ENCODE data around the gene C15orf40.

The C15orf40 gene

GRCh38 chr15:82992436-82992998 is 18.9 kb downstream of the C15orf40 start:
- no peak for DNase-seq

DNA sequence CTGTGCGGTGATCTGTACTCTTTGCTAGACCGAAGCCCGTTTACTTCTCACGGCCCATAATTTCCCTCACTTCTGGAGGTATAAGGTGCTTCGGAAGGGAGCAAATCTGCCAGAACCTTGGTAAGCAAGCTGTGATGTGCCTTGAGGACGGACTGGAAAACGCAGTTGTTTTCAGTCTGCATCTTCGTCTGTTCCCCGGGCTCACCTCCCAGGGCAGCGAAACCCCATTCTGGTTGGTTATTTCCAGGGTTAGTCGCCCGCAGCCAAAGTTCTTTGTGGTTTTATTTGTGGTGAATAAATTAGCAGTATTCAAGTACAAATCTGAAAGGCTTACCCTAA is 25.0 kb downstream of the C15orf40 start:
- no peak for DNase-seq

GRCh38 chr15:82985688-82986441 is 25.6 kb downstream of the C15orf40 start, which contains the start of gene RAMAC:
Gene RAMAC (plus strand): TSS chr15:82986210. CDS start chr15:82989019, 2,809 bp downstream.
- peak; percentile 93 for DNase-seq

DNA sequence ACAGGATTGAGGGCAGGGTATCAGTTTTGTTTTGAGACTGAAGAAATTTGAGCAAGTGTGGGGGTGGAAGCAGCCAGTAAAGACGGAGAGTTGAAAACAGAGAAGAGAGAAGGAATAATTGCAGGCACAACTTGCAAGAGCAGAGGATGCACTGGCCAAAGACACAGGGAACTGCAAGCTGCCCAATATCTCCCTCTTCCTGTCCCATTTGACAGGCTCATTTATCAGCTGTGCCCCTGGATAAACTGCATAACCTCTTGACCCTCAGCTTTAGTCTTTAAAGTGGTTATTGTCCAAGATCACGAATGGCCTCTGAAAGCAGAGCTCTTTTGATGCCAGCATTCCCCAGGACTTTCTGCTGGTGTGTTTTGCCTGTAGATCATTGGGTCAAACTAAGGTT is 30.5 kb downstream of the C15orf40 start:
- DNase-seq, result no peak

GRCh38 chr15:82979726-82980125 is 31.7 kb downstream of the C15orf40 start:
- DNase-seq, result no peak

DNA sequence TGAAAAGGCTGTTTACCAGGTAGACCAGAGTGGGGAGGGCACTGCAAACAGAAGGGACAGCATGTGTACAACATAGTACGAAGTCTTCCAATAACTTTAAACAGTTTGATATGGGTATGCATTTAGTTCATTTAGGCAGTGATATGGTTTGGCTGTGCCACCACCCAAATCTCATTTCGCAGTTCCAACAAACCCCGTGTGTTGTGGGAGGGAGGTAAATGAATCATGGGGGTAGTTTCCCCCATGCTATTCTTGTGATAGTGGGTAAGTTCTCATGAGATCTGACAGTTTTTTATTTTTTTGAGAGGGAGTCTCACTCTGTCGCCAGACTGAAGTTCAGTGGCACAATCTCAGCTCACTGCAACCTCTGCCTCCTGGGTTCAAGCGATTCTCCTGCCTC is 33.0 kb downstream of the C15orf40 start:
- DNase-seq, result no peak

DNA sequence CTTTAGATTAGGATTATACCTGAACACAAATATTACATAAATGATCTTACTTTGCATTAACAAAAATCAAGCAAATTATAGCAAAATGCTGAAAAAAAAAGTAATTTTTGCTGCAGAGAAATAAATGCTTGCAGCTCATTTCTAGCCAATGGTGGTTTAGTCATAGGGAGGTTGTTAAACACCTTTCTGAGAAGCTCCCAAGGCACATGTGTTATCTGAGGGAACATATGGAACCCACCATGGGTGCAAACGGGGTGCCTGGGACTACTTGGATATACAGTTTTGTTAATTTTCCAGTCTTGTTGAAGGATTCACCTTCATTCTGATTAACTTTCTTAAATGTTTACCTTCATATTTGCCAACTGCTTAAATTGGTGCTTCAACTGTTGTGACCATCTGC is 34.4 kb downstream of the C15orf40 start:
- no peak for DNase-seq

DNA sequence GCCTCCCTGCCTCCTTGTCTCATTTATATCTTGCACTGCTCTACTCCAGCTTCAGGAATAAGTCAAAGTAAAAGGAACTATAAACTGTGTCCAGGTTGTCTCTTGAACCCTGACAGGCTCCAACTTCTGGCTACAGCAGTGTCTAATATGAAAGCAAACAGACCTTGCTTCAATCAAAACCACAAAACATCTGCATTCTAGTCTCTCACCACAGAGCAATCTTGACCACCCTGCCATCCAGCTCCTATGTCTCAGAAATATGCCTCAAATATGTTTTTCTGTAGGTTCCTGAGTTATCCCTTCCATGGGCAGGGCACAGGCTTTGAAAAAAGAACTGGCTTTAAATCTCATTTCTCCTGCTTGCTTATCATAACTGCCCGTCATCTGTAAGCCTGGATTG is 38.4 kb downstream of the C15orf40 start:
- no peak for DNase-seq

GRCh38 chr15:82971218-82971984 is 40.0 kb downstream of the C15orf40 start:
- DNase-seq, result no peak

DNA sequence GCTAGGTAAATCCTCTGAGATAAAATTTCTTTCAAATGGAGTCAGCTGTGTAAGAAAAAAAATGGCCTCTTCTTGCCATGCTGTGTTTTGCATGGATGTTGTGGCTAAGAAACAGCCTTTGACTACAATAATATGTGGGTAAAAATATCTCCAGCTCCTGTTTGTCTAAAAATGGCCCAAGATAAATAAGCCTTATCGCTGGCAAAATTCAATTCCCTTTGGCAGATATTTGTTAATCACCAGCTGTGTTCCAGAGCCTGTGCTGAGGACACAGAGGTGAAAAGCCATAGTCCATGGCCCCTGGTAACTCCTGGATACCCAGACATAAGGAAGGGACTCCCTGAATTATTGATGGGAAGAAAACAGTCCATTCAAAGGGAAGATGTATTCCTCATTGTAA is 40.7 kb downstream of the C15orf40 start:
- DNase-seq, result no peak

DNA sequence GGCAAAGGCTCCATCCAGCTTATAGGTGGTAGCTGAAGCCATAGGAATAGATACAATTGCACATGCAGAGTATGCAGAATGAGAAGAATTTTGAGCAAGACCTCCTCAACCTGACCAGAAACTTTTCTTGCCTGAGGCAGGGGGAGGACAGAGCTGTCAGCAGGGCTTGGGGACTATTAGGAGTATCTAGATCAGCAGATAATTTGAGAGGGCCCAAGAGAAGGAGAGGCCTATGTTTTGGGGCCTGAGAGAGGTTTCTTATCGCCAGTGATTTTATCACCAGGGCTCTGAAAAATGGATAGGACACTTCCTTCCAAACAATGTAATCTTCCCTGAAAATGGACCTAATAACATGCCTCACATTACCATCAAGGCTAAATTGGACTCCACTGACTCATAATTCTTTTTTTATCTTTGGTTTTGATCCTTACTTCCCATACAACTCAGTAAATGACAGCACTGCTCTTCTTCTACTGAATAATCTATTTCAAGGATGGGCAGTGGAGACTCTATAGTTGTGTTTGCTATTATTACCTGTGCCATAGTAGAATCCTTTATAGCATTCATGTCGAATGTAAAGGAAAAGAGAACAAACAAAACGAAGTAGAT is 41.3 kb downstream of the C15orf40 start:
- no peak for DNase-seq

GRCh38 chr15:82969353-82969752 is 42.1 kb downstream of the C15orf40 start:
- DNase-seq, result no peak

DNA sequence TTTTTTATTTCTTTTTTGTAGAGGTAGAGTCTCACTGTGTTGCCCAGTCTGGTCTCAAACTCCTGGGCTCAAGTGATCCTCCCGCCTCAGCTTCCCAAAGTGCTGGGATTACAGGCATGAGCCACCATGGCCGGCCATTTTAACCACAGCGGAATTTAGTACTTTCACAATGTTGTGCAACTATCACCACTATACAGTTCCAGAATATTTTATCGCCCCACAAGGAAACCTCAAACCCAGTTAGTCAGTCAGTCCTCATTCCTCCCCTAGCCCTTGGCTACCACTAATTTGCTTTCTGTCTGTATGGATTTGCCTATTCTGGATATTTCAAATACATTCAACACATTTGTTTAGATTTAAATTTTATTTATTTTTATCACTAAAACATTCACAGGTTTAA is 43.4 kb downstream of the C15orf40 start:
- DNase-seq, result no peak

GRCh38 chr15:82966671-82967071 is 44.8 kb downstream of the C15orf40 start:
- DNase-seq, result no peak

- no peak for DNase-seq
Measured at GRCh38 chr15:82964890-82965289, 46.5 kb downstream of the C15orf40 start.

DNA sequence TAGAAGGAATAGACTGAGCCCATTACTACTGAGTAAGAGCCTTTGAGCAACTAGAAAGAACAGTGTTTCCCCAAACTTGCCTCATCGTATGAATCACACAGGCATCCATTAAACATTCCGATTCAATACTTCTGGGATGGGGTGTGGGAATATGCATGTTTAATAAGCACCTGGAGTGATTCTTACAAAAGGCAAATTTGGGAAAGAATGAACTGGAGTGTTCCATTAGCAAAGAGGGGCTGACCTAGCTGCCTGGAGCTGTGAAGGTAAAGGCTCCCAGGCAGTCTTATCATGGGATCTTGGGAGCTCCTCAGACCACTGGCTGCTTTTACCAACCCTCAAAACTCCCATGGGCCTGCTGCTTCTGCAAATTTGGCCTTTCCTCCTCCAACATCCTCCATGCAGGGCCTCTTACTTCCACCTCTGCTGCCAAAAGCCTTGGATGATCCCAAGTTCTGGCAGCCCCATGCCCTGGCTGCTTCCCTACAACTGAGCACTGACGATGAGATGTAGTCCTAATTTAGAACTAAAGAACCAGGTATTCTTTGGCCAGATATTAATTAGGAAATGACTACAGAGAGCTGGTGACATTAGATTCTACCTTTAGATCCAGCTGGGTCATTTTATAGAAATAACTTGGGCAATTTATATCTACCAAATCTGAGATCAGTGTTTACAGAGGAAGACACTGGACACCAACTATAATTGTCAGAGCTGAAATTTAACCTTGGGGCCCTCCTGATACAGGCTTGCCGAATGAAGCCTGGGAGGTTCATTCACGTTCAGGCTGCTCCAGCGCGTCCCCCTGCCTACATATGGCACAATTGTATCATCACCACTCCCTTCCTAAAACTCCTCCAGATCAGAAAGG is 47.7 kb downstream of the C15orf40 start:
- DNase-seq, result no peak

- no peak for DNase-seq
Measured at GRCh38 chr15:82960766-82961165, 50.7 kb downstream of the C15orf40 start.

- DNase-seq, result no peak
Measured at GRCh38 chr15:82959423-82959822, 52.0 kb downstream of the C15orf40 start.

GRCh38 chr15:82958638-82959037 is 52.8 kb downstream of the C15orf40 start:
- DNase-seq, result no peak

GRCh38 chr15:82952158-82953081 is 59.0 kb downstream of the C15orf40 start, which contains the start of gene HOMER2:
Gene HOMER2 (minus strand): TSS chr15:82952720. CDS start chr15:82952535, 185 bp downstream.
- DNase-seq, result no peak

DNA sequence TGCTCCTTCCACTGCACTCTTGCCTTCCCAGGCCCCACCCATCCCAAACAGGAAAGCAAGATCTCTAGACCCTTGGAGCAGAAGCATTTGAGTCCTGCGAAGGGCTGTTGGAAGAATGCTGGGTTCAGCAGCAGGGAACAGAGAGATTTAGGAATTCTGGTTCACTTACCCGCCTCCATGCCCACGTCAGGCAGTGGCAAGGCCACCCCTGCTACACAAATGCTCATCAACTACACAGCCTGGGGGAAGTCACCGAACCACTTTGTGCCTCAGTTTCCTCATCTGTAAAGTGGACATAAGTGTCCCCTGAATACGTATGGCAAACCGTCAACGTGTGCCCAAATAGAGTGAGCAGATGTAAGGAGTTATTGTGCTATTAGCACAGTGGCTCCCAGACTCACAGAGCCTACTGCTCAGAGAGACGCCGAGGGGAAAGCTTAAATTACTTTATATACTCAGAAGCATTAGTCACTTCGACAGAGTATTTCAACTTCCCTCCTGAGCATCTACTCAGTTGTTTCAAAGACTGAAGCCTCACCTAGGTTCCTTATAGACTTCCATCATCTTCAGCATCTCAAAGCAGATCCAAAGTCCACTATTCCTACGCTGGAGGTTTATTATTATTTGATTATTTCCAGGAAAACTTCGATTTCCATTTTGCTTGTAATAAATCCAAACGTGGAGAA is 59.8 kb downstream of the C15orf40 start:
- no peak for DNase-seq

Data from amniotic stem cell (primary cell).